IMR-90 (cell line): ENCODE data around the gene PSMD12. TPM values are rescaled to one million over a fixed set of nuclear protein-coding genes. Genes with fewer than 3 reads are reported as not detected.

Source experiments
- ATAC-seq: fragments of 200-7000 bp; cut with Tn5 transposase; 2 replicates; pipeline ENCODE4 v1.9.1; 2020; ENCODE audit warnings: low read depth, mild to moderate bottlenecking, moderate library complexity
- BruUV-seq: library from RNA; stranded (reverse); fragments of 400-500 nt; replicated peaks from 2 replicates; lab custom pipeline; 2021; lab: Mats Ljungman, UMichigan
- CTCF ChIA-PET: fragments of 300-600 bp; formaldehyde crosslinking; extraction: SDS; loops from one replicate; lab custom pipeline; 2021; ENCODE audit warnings: antibody characterized with exemption; lab: Yijun Ruan, JAX
- POLR2A ChIA-PET: fragments of 300-600 bp; sonication (Branson Sonifier 250); formaldehyde crosslinking; loops from one replicate; lab custom pipeline; 2022; ENCODE audit warnings: antibody characterized with exemption; ENCODE audit not compliant: unreplicated experiment; lab: Charles Lee
- DNase-seq: peaks from one replicate; pipeline ENCODE4 v3.0.0; 2013
- H2AFZ ChIP-seq: replicated peaks from 2 replicates; pipeline ENCODE3; 2013; ENCODE audit warnings: low read length, mild to moderate bottlenecking; ENCODE audit not compliant: poor library complexity
- H2AK5ac ChIP-seq: 2 replicates; pipeline ENCODE4 v1.6.1; 2013; ENCODE audit warnings: low read depth, low read length, inconsistent platforms
- H2AK9ac ChIP-seq: replicated peaks from 2 replicates; pipeline ENCODE3; 2013; ENCODE audit warnings: mild to moderate bottlenecking, low read depth, low read length, moderate library complexity; ENCODE audit not compliant: poor library complexity
- H2BK120ac ChIP-seq: 2 replicates; pipeline ENCODE4 v1.6.1; 2013; ENCODE audit warnings: low read depth, low read length, inconsistent platforms
- H2BK15ac ChIP-seq: 3 replicates; pipeline ENCODE4 v1.6.1; 2013; ENCODE audit warnings: low read depth, low read length, inconsistent platforms
- H2BK20ac ChIP-seq: 2 replicates; pipeline ENCODE4 v1.6.1; 2013; ENCODE audit warnings: low read depth, mild to moderate bottlenecking, inconsistent platforms, low read length, moderate library complexity
- H2BK5ac ChIP-seq: 2 replicates; pipeline ENCODE4 v1.6.1; 2013; ENCODE audit warnings: mild to moderate bottlenecking, low read depth, low read length, inconsistent platforms; ENCODE audit not compliant: poor library complexity, severe bottlenecking
- H3K14ac ChIP-seq: replicated peaks from 2 replicates; pipeline ENCODE4 v1.6.1; 2013; ENCODE audit warnings: low read depth, low read length, inconsistent platforms
- H3K18ac ChIP-seq: 2 replicates; pipeline ENCODE4 v1.6.1; 2013; ENCODE audit warnings: low read depth, low read length, control low read depth
- H3K23ac ChIP-seq: 2 replicates; pipeline ENCODE4 v1.6.1; 2013; ENCODE audit warnings: low read depth, low read length, inconsistent platforms
- H3K27ac ChIP-seq: 2 replicates; pipeline ENCODE4 v1.5.1; 2013; ENCODE audit warnings: mild to moderate bottlenecking, control low read depth, low read length; ENCODE audit not compliant: insufficient read depth
- H3K27me3 ChIP-seq: 2 replicates; pipeline ENCODE4 v1.6.1; 2013; ENCODE audit warnings: low read length; ENCODE audit not compliant: control insufficient read depth, insufficient read depth
- H3K36me3 ChIP-seq: 2 replicates; pipeline ENCODE4 v1.6.1; 2013; ENCODE audit warnings: low read length, mixed read lengths; ENCODE audit not compliant: control insufficient read depth, insufficient read depth
- H3K4ac ChIP-seq: 2 replicates; pipeline ENCODE4 v1.6.1; 2013; ENCODE audit warnings: low read depth, low read length, inconsistent platforms
- H3K4me1 ChIP-seq: 2 replicates; pipeline ENCODE4 v1.6.1; 2013; ENCODE audit warnings: low read length, mixed read lengths; ENCODE audit not compliant: control insufficient read depth, insufficient read depth
- H3K4me2 ChIP-seq: 2 replicates; pipeline ENCODE4 v1.6.1; 2013; ENCODE audit warnings: low read depth, mild to moderate bottlenecking, control low read depth, low read length, moderate library complexity
- H3K4me3 ChIP-seq: 2 replicates; pipeline ENCODE4 v1.5.1; 2013; ENCODE audit warnings: low read depth, mild to moderate bottlenecking, control low read depth, low read length, moderate library complexity; ENCODE audit not compliant: insufficient read depth
- H3K56ac ChIP-seq: 2 replicates; pipeline ENCODE4 v1.6.1; 2013; ENCODE audit warnings: low read length, inconsistent platforms; ENCODE audit not compliant: insufficient read depth; ENCODE audit errors: extremely low read depth
- H3K79me1 ChIP-seq, 2 experiments: 2 replicates each; pipeline ENCODE4 v1.6.1; 2013; ENCODE audit warnings: low read length in 2 of 2, inconsistent platforms in 1 of 2, low read depth in 1 of 2
- H3K9ac ChIP-seq: 2 replicates; pipeline ENCODE4 v1.6.1; 2013; ENCODE audit warnings: low read depth, low read length, control low read depth
- H3K9me1 ChIP-seq: 2 replicates; pipeline ENCODE4 v1.6.1; 2013; ENCODE audit warnings: low read length, inconsistent platforms; ENCODE audit not compliant: insufficient read depth
- H3K9me3 ChIP-seq: 2 replicates; pipeline ENCODE4 v1.6.1; 2013; ENCODE audit warnings: low read length; ENCODE audit not compliant: control insufficient read depth, insufficient read depth
- H4K20me1 ChIP-seq: 2 replicates; pipeline ENCODE4 v1.6.1; 2013; ENCODE audit warnings: low read length, inconsistent platforms; ENCODE audit not compliant: insufficient read depth
- H4K5ac ChIP-seq: 2 replicates; pipeline ENCODE4 v1.6.1; 2013; ENCODE audit warnings: mild to moderate bottlenecking, low read depth, low read length, control low read depth
- H4K8ac ChIP-seq, 2 experiments: 2 replicates each; pipeline ENCODE4 v1.6.1; 2013; ENCODE audit warnings: low read depth in 2 of 2, low read length in 2 of 2, control low read depth in 1 of 2, inconsistent platforms in 1 of 2
- H4K91ac ChIP-seq: 2 replicates; pipeline ENCODE4 v1.6.1; 2013; ENCODE audit warnings: low read depth, low read length, inconsistent platforms; ENCODE audit not compliant: insufficient read depth
- BHLHE40 ChIP-seq: fragments of 150-350 bp; IDR thresholded peaks from 2 replicates; pipeline ENCODE4 v1.6.1; 2016; ENCODE audit warnings: mild to moderate bottlenecking, low read depth, low read length
- CEBPB ChIP-seq: IDR thresholded peaks from 2 replicates; pipeline ENCODE4 v1.6.1; 2012; ENCODE audit warnings: low read depth, low read length, improper control_type of control experiment
- CTCF ChIP-seq: conservative IDR thresholded peaks from 2 replicates; pipeline ENCODE4 v1.5.1; 2012; ENCODE audit warnings: mild to moderate bottlenecking, low read depth, low read length, improper control_type of control experiment
- FOS ChIP-seq: fragments of 150-350 bp; IDR thresholded peaks from 2 replicates; pipeline ENCODE4 v1.6.1; 2016; ENCODE audit warnings: low read depth, low read length
- MAFK ChIP-seq: IDR thresholded peaks from 2 replicates; pipeline ENCODE4 v1.6.1; 2012; ENCODE audit warnings: low read depth, low read length, improper control_type of control experiment
- MAZ ChIP-seq: IDR thresholded peaks from 2 replicates; pipeline ENCODE4 v1.6.1; 2012; ENCODE audit warnings: low read depth, mild to moderate bottlenecking, low read length, improper control_type of control experiment, moderate library complexity, borderline replicate concordance
- MXI1 ChIP-seq: IDR thresholded peaks from 2 replicates; pipeline ENCODE4 v1.6.1; 2012; ENCODE audit warnings: low read depth, mild to moderate bottlenecking, low read length, moderate library complexity, borderline replicate concordance
- NFE2L2 ChIP-seq: fragments of 150-350 bp; IDR thresholded peaks from 2 replicates; pipeline ENCODE4 v1.6.1; 2016; ENCODE audit warnings: low read depth, mild to moderate bottlenecking, low read length
- POLR2A ChIP-seq: IDR thresholded peaks from 2 replicates; pipeline ENCODE4 v1.6.1; 2012; ENCODE audit warnings: mild to moderate bottlenecking, low read depth, low read length
- RAD21 ChIP-seq: IDR thresholded peaks from 2 replicates; pipeline ENCODE4 v1.6.1; 2012; ENCODE audit warnings: low read length, improper control_type of control experiment
- RCOR1 ChIP-seq: IDR thresholded peaks from 2 replicates; pipeline ENCODE4 v1.6.1; 2012; ENCODE audit warnings: mild to moderate bottlenecking, low read length, improper control_type of control experiment; ENCODE audit not compliant: insufficient replicate concordance
- RFX5 ChIP-seq: IDR thresholded peaks from 2 replicates; pipeline ENCODE4 v1.8.0; 2012; ENCODE audit warnings: low read depth, mild to moderate bottlenecking, low read length, moderate library complexity
- USF2 ChIP-seq: fragments of 150-350 bp; IDR thresholded peaks from 2 replicates; pipeline ENCODE4 v1.6.1; 2017; ENCODE audit warnings: mild to moderate bottlenecking, antibody characterized with exemption, low read length, low read depth
- WGBS, 2 experiments: methylation state at CpG; one replicate each; pipeline versions ENCODE4 v1.1.5 to v1.1.7; 2013; ENCODE audit warnings: missing lambda C conversion rate in 2 of 2; ENCODE audit not compliant: insufficient read length in 1 of 2; ENCODE audit errors: extremely low coverage in 2 of 2; 5-methylcytosine and 5-hydroxymethylcytosine counted together
- dilution Hi-C: fragments of 300-500 bp; cut with HindIII; formaldehyde crosslinking; loops from one replicate; pipeline ENCODE4 v1.14.3; 2018; ENCODE audit warnings: low sequenced_read_pairs; ENCODE audit not compliant: unreplicated experiment
- in situ Hi-C: fragments of 300-500 bp; cut with MboI; formaldehyde crosslinking; loops from 3 replicates; pipeline ENCODE4 v1.14.3; 2019; ENCODE audit warnings: low sequenced_read_pairs, inconsistent platforms, mixed read lengths
- intact Hi-C: fragments of 100-400 bp; cut with micrococcal nuclease; formaldehyde crosslinking; loops from 2 replicates; pipeline ENCODE4 v1.10.0; 2022
- polyA plus RNA-seq, 3 experiments: library from polyadenylated mRNA; depleted of rRNA; stranded (reverse); fragments of >200 nt; gene quantifications; 2 replicates each; pipeline ENCODE4 v1.2.3, GENCODE V29; 2012; ENCODE audit warnings: low replicate concordance in 1 of 3
- total RNA-seq: library from RNA; depleted of rRNA; stranded (reverse); fragments of >200 nt; gene quantifications from 2 replicates; pipeline ENCODE4 v1.2.3, GENCODE V29; 2012
- TF ChIP-seq, protein P1 (sequence below): fragments of 150-350 bp; IDR thresholded peaks from 2 replicates; pipeline ENCODE4 v1.6.1; 2016; ENCODE audit warnings: low read depth, mild to moderate bottlenecking, low read length, moderate library complexity, borderline replicate concordance

The PSMD12 gene
- total and polyA plus RNA-seq, 2 of the 4 experiments (the other 2 are of a cell fraction), result 17.9 to 39.7 TPM

- no peak for TF ChIP-seq POLR2A
- no peak for TF ChIP-seq CEBPB
These were observed 33.3 kb upstream of the PSMD12 start (continued) for GRCh38 chr17:67399676-67400075.

GRCh38 chr17:67393809-67394397, 27.5 kb upstream of the PSMD12 start:
- CTCF ChIA-PET, result no interaction called here
- no peak for TF ChIP-seq MAFK
- no peak for TF ChIP-seq RAD21
- TF ChIP-seq CEBPB, result no peak
- TF ChIP-seq CTCF, result no peak
- TF ChIP-seq BHLHE40, result no peak
- no peak for TF ChIP-seq USF2
- no peak for TF ChIP-seq NFE2L2
- no peak for TF ChIP-seq RCOR1
- TF ChIP-seq FOS, result no peak
- no peak for TF ChIP-seq MAZ
- TF ChIP-seq, protein P1, sequence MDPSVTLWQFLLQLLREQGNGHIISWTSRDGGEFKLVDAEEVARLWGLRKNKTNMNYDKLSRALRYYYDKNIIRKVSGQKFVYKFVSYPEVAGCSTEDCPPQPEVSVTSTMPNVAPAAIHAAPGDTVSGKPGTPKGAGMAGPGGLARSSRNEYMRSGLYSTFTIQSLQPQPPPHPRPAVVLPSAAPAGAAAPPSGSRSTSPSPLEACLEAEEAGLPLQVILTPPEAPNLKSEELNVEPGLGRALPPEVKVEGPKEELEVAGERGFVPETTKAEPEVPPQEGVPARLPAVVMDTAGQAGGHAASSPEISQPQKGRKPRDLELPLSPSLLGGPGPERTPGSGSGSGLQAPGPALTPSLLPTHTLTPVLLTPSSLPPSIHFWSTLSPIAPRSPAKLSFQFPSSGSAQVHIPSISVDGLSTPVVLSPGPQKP, result no peak
- no peak for TF ChIP-seq RFX5
- TF ChIP-seq MXI1, result no peak
- no peak for TF ChIP-seq POLR2A

More at GRCh38 chr17:67393809-67394397, 27.5 kb upstream of the PSMD12 start:
- H3K4me2 ChIP-seq, result no peak overlapping the region
- no peak overlapping the region for H3K4me3 ChIP-seq
- H2AK9ac ChIP-seq, result no peak overlapping the region
- H3K79me1 ChIP-seq, result peaks cover 24 to 29% of the 10 kb centered on the region in 2 experiments
- no peak overlapping the region for H3K56ac ChIP-seq
- peaks cover 7% of the 10 kb centered on the region for H3K4me1 ChIP-seq
- H2BK20ac ChIP-seq, result no peak overlapping the region
- H4K5ac ChIP-seq, result no peak overlapping the region
- no peak overlapping the region for H3K18ac ChIP-seq
- POLR2A ChIA-PET, result no interaction called here
- H3K14ac ChIP-seq, result no peak overlapping the region
- ATAC-seq (no peak), DNase-seq (no peak)
- H2BK5ac ChIP-seq, result no peak overlapping the region
- H2AK5ac ChIP-seq, result no peak overlapping the region
- dilution Hi-C loops (no loop called here), in situ Hi-C loops (no loop called here), intact Hi-C loops (no loop called here)
- no peak overlapping the region for H2AFZ ChIP-seq
- H4K20me1 ChIP-seq, result peaks cover 10% of the 10 kb centered on the region; the same call in 1 of the 2 replicates
- peaks cover 8% of the 10 kb centered on the region for H3K9me1 ChIP-seq
- H3K23ac ChIP-seq, result no peak overlapping the region
- H2BK120ac ChIP-seq, result no peak overlapping the region
- no peak overlapping the region for H4K8ac ChIP-seq
- H3K27ac ChIP-seq, result no peak overlapping the region
- WGBS, 2 experiments, result 92% methylated on average over 2 of the region's 9 CpGs; no CpG with 5 or more reads in 1 of the 2 experiments
- H4K91ac ChIP-seq, result no peak overlapping the region
- no TSS peak for BruUV-seq
- no peaks in the 10 kb centered on the region for H3K9me3 ChIP-seq
- H2BK15ac ChIP-seq, result no peak overlapping the region
- no peak overlapping the region for H3K4ac ChIP-seq
- H3K9ac ChIP-seq, result no peak overlapping the region
- H3K27me3 ChIP-seq, result no peaks in the 10 kb centered on the region
- H3K36me3 ChIP-seq, result no peaks in the 10 kb centered on the region
